GM11168 (cell line): ENCODE measurements around the gene NEGR1.

ENCODE experiments used
- in situ Hi-C: fragments of 300-500 bp; cut with MboI; formaldehyde crosslinking; loops from one replicate; pipeline ENCODE4 v1.12.0; 2022; ENCODE audit warnings: low sequenced_read_pairs; ENCODE audit not compliant: unreplicated experiment

NEGR1 gene

GRCh38 chr1:71600023-71600422 lies 682.3 kb downstream of the NEGR1 start:
- in situ Hi-C loops, result no loop called here

GRCh38 chr1:71599306-71599705 lies 683.0 kb downstream of the NEGR1 start:
- in situ Hi-C loops, result no loop called here

- in situ Hi-C loops, result no loop called here
Observed at GRCh38 chr1:71593523-71593922, 688.8 kb downstream of the NEGR1 start.

- in situ Hi-C loops, result no loop called here
Observed at GRCh38 chr1:71592646-71593274, 689.6 kb downstream of the NEGR1 start.

GRCh38 chr1:71589005-71589404 lies 693.3 kb downstream of the NEGR1 start:
- in situ Hi-C loops, result no loop called here

- in situ Hi-C loops, result no loop called here
Observed at GRCh38 chr1:71587961-71588360, 694.4 kb downstream of the NEGR1 start.

GRCh38 chr1:71586030-71586429 lies 696.3 kb downstream of the NEGR1 start:
- in situ Hi-C loops, result no loop called here

GRCh38 chr1:71583756-71584155 lies 698.6 kb downstream of the NEGR1 start:
- in situ Hi-C loops, result no loop called here

GRCh38 chr1:71582673-71583072 lies 699.7 kb downstream of the NEGR1 start:
- in situ Hi-C loops, result no loop called here

GRCh38 chr1:71577451-71578131 lies 704.7 kb downstream of the NEGR1 start:
- in situ Hi-C loops, result no loop called here

- in situ Hi-C loops, result no loop called here
Observed at GRCh38 chr1:71572038-71572437, 710.3 kb downstream of the NEGR1 start.

- in situ Hi-C loops, result no loop called here
Observed at GRCh38 chr1:71566413-71566812, 715.9 kb downstream of the NEGR1 start.

- in situ Hi-C loops, result no loop called here
Observed at GRCh38 chr1:71565831-71566230, 716.5 kb downstream of the NEGR1 start.

GRCh38 chr1:71565262-71565661 lies 717.1 kb downstream of the NEGR1 start:
- in situ Hi-C loops, result no loop called here

GRCh38 chr1:71562298-71562697 lies 720.0 kb downstream of the NEGR1 start:
- in situ Hi-C loops, result no loop called here

GRCh38 chr1:71561729-71562128 lies 720.6 kb downstream of the NEGR1 start:
- in situ Hi-C loops, result no loop called here

GRCh38 chr1:71561206-71561605 lies 721.1 kb downstream of the NEGR1 start:
- in situ Hi-C loops, result no loop called here

- in situ Hi-C loops, result no loop called here
Observed at GRCh38 chr1:71559880-71560279, 722.5 kb downstream of the NEGR1 start.

- in situ Hi-C loops, result no loop called here
Observed at GRCh38 chr1:71557138-71557537, 725.2 kb downstream of the NEGR1 start.

- in situ Hi-C loops, result no loop called here
Observed at GRCh38 chr1:71548398-71548890, 733.9 kb downstream of the NEGR1 start.

GRCh38 chr1:71542155-71542554 lies 740.2 kb downstream of the NEGR1 start:
- in situ Hi-C loops, result no loop called here

- in situ Hi-C loops, result no loop called here
Observed at GRCh38 chr1:71533950-71534349, 748.4 kb downstream of the NEGR1 start.
